Neuronal stem cell (in vitro differentiated cells): ENCODE data around the gene KRTAP1-5.
"Not testable (repeated sequence)": the region's sequence is repeated elsewhere in the genome, so short reads cannot be mapped to it uniquely, and the experiment has no call there.

Experiments
- DNase-seq: peaks from one replicate; pipeline ENCODE4 v3.0.0-alpha.2; 2013; ENCODE audit warnings: low spot score
- H2AFZ ChIP-seq: one replicate; pipeline ENCODE4 v1.6.1; 2013; ENCODE audit warnings: mild to moderate bottlenecking, low read length, inconsistent platforms
- H2AK5ac ChIP-seq: 2 replicates; pipeline ENCODE4 v1.6.1; 2013; ENCODE audit warnings: low read depth, mild to moderate bottlenecking, inconsistent platforms, low read length, moderate library complexity, mixed read lengths
- H2BK120ac ChIP-seq: 2 replicates; pipeline ENCODE4 v1.6.1; 2013; ENCODE audit warnings: low read depth, mild to moderate bottlenecking, inconsistent platforms, low read length, moderate library complexity, mixed read lengths
- H2BK12ac ChIP-seq: one replicate; pipeline ENCODE4 v1.6.1; 2013; ENCODE audit warnings: low read length, inconsistent platforms
- H2BK15ac ChIP-seq: 2 replicates; pipeline ENCODE4 v1.6.1; 2013; ENCODE audit warnings: mild to moderate bottlenecking, low read length, inconsistent platforms, mixed read lengths
- H2BK5ac ChIP-seq: one replicate; pipeline ENCODE4 v1.6.1; 2013; ENCODE audit warnings: inconsistent platforms, mild to moderate bottlenecking, low read length, moderate library complexity
- H3K14ac ChIP-seq: one replicate; pipeline ENCODE4 v1.6.1; 2013; ENCODE audit warnings: low read length, inconsistent platforms
- H3K18ac ChIP-seq: 2 replicates; pipeline ENCODE4 v1.6.1; 2013; ENCODE audit warnings: low read length, inconsistent platforms
- H3K23ac ChIP-seq: 2 replicates; pipeline ENCODE4 v1.6.1; 2013; ENCODE audit warnings: low read depth, mild to moderate bottlenecking, mixed read lengths, low read length, inconsistent platforms; ENCODE audit not compliant: poor library complexity
- H3K27ac ChIP-seq: replicated peaks from 3 replicates; pipeline ENCODE4 v1.5.1; 2013; ENCODE audit warnings: low read length, inconsistent platforms
- H3K27me3 ChIP-seq, 3 experiments: 2 replicates each; pipeline ENCODE4 v1.6.1; 2013; ENCODE audit warnings: low read length in 3 of 3, mild to moderate bottlenecking in 2 of 3, inconsistent platforms in 1 of 3, low read depth in 1 of 3, mixed read lengths in 1 of 3, moderate library complexity in 1 of 3; ENCODE audit not compliant: control insufficient read depth in 3 of 3, insufficient read depth in 3 of 3
- H3K36me3 ChIP-seq, 2 donors: replicated peaks in 1 of 2; 2 replicates each; pipeline ENCODE4 v1.6.1; 2013; ENCODE audit warnings: low read length in 2 of 2; ENCODE audit not compliant: control insufficient read depth in 2 of 2, insufficient read depth in 2 of 2
- H3K4ac ChIP-seq: 2 replicates; pipeline ENCODE4 v1.6.1; 2013; ENCODE audit warnings: inconsistent platforms, mild to moderate bottlenecking, low read length, moderate library complexity
- H3K4me1 ChIP-seq, 2 donors: 1 replicate in 1 of 2; 2 replicates in 1 of 2; pipeline ENCODE4 v1.6.1; 2013; ENCODE audit warnings: low read length in 2 of 2, low read depth in 1 of 2; ENCODE audit not compliant: control insufficient read depth in 2 of 2, insufficient read depth in 1 of 2
- H3K4me2 ChIP-seq: one replicate; pipeline ENCODE4 v1.6.1; 2013; ENCODE audit warnings: mild to moderate bottlenecking, low read length, inconsistent platforms; ENCODE audit not compliant: insufficient read depth, poor library complexity, severe bottlenecking
- H3K4me3 ChIP-seq, 2 donors: 2 replicates each; pipeline ENCODE4 v1.5.1; 2013; ENCODE audit warnings: low read length in 2 of 2, mild to moderate bottlenecking in 2 of 2, inconsistent platforms in 1 of 2, moderate library complexity in 1 of 2
- H3K79me1 ChIP-seq: one replicate; pipeline ENCODE4 v1.6.1; 2013; ENCODE audit warnings: low read depth, mild to moderate bottlenecking, inconsistent platforms, low read length, moderate library complexity
- H3K9ac ChIP-seq: one replicate; pipeline ENCODE4 v1.6.1; 2013; ENCODE audit warnings: mild to moderate bottlenecking, low read depth, low read length, inconsistent platforms; ENCODE audit not compliant: poor library complexity
- H3K9me3 ChIP-seq, 2 donors: replicated peaks in 1 of 2; 2 replicates each; pipeline versions ENCODE3 to v1.6.1; 2013; ENCODE audit warnings: low read length in 2 of 2, mild to moderate bottlenecking in 2 of 2, inconsistent platforms in 1 of 2, low read depth in 1 of 2, mixed read lengths in 1 of 2, moderate library complexity in 1 of 2; ENCODE audit not compliant: control insufficient read depth in 2 of 2, insufficient read depth in 1 of 2
- H4K8ac ChIP-seq: one replicate; pipeline ENCODE4 v1.6.1; 2013; ENCODE audit warnings: low read depth, mild to moderate bottlenecking, inconsistent platforms, low read length, moderate library complexity
- H4K91ac ChIP-seq: one replicate; pipeline ENCODE4 v1.6.1; 2013; ENCODE audit warnings: low read length, low read depth, mild to moderate bottlenecking, inconsistent platforms; ENCODE audit not compliant: poor library complexity
- WGBS, 2 donors: extraction: QIAGEN DNeasy Blood & Tissue Kit; methylation state at CpG; one replicate each; pipeline ENCODE4 v1.1.7; 2013; ENCODE audit warnings: missing lambda C conversion rate in 2 of 2, mixed read lengths in 1 of 2; ENCODE audit not compliant: insufficient read length in 2 of 2, insufficient replicate concordance in 1 of 2; ENCODE audit errors: extremely low coverage in 2 of 2; 5-methylcytosine and 5-hydroxymethylcytosine counted together

The KRTAP1-5 gene

GRCh38 chr17:41069031-41069430 is 42.0 kb upstream of the KRTAP1-5 start:
- Histone ChIP-seq H3K4ac (no peak overlapping the region), H3K23ac (no peak overlapping the region), H3K9ac (no peak overlapping the region), H4K91ac (no peak overlapping the region), H3K36me3 (no peaks in the 10 kb centered on the region), H2BK120ac (no peak overlapping the region), H3K4me3 (no peak overlapping the region), H3K27me3 (no peaks in the 10 kb centered on the region), H3K4me1 (no peaks in the 10 kb centered on the region), H3K14ac (no peak overlapping the region), H3K9me3 (no peaks in the 10 kb centered on the region), H2AFZ (no peak overlapping the region), H2AK5ac (no peak overlapping the region), H3K4me2 (no peak overlapping the region), H2BK5ac (no peak overlapping the region), H2BK12ac (no peak overlapping the region), H4K8ac (no peak overlapping the region), H3K18ac (no peak overlapping the region), H3K79me1 (no peaks in the 10 kb centered on the region), H2BK15ac (no peak overlapping the region), H3K27ac (no peak overlapping the region)
- no peak for DNase-seq
- WGBS, 2 donors = no CpG with 5 or more reads among the region's 3 CpGs

GRCh38 chr17:41067281-41067680 is 40.3 kb upstream of the KRTAP1-5 start:
- no peak overlapping the region for H2BK12ac ChIP-seq
- H3K36me3 ChIP-seq = no peaks in the 10 kb centered on the region
- H3K14ac ChIP-seq = no peak overlapping the region
- H3K27ac ChIP-seq = no peak overlapping the region
- no peak overlapping the region for H2BK120ac ChIP-seq
- H2AFZ ChIP-seq = no peak overlapping the region
- no peaks in the 10 kb centered on the region for H3K9me3 ChIP-seq
- H3K23ac ChIP-seq = no peak overlapping the region
- no peak overlapping the region for H2BK15ac ChIP-seq
- H3K79me1 ChIP-seq = no peaks in the 10 kb centered on the region
- H3K27me3 ChIP-seq = no peaks in the 10 kb centered on the region
- H3K4me1 ChIP-seq = no peaks in the 10 kb centered on the region
- no peak overlapping the region for H3K9ac ChIP-seq
- H2AK5ac ChIP-seq = no peak overlapping the region
- H3K4me3 ChIP-seq = no peak overlapping the region
- H3K4ac ChIP-seq = no peak overlapping the region
- H2BK5ac ChIP-seq = no peak overlapping the region
- no peak for DNase-seq
- H3K18ac ChIP-seq = no peak overlapping the region
- no peak overlapping the region for H4K8ac ChIP-seq
- H3K4me2 ChIP-seq = no peak overlapping the region
- H4K91ac ChIP-seq = no peak overlapping the region

GRCh38 chr17:41065829-41066624 is 39.0 kb upstream of the KRTAP1-5 start, which contains the start of gene KRTAP2-4:
Gene KRTAP2-4, minus strand, starts transcription at chr17:41065879. Its CDS starts 34 bp downstream, at chr17:41065845.
- H3K4me1 ChIP-seq = no peaks in the 10 kb centered on the region
- H3K4ac ChIP-seq = no peak within 1 kb of the TSS
- no peak within 1 kb of the TSS for H2BK12ac ChIP-seq
- H3K14ac ChIP-seq = no peak within 1 kb of the TSS
- no peak within 1 kb of the TSS for H3K27ac ChIP-seq
- H3K9ac ChIP-seq = no peak within 1 kb of the TSS
- H3K79me1 ChIP-seq = no peaks in the 10 kb centered on the region
- no peak within 1 kb of the TSS for H3K18ac ChIP-seq
- no peak within 1 kb of the TSS for H2BK5ac ChIP-seq
- H3K36me3 ChIP-seq = no peaks in the 10 kb centered on the region
- no peak within 1 kb of the TSS for H2AK5ac ChIP-seq
- H3K27me3 ChIP-seq = no peaks in the 10 kb centered on the region
- no peak within 1 kb of the TSS for H4K8ac ChIP-seq
- H3K4me3 ChIP-seq = no peak within 1 kb of the TSS
- no peak within 1 kb of the TSS for H4K91ac ChIP-seq
- no peak for DNase-seq
- no peak within 1 kb of the TSS for H3K23ac ChIP-seq
- H2AFZ ChIP-seq = no peak within 1 kb of the TSS
- H2BK120ac ChIP-seq = no peak within 1 kb of the TSS
- no peak within 1 kb of the TSS for H3K4me2 ChIP-seq
- no CpG with 5 or more reads among the region's 6 CpGs for WGBS, 2 donors
- no peaks in the 10 kb centered on the region for H3K9me3 ChIP-seq
- H2BK15ac ChIP-seq = no peak within 1 kb of the TSS

- H2BK15ac ChIP-seq, H4K8ac ChIP-seq, H3K4me3 ChIP-seq, H2AFZ ChIP-seq, H3K4me1 ChIP-seq, H2BK12ac ChIP-seq, H3K27ac ChIP-seq, H2AK5ac ChIP-seq, H3K18ac ChIP-seq, H2BK5ac ChIP-seq, H3K9me3 ChIP-seq, DNase-seq, H3K23ac ChIP-seq, H3K27me3 ChIP-seq, H3K36me3 ChIP-seq, H4K91ac ChIP-seq, H2BK120ac ChIP-seq, H3K9ac ChIP-seq, H3K79me1 ChIP-seq, H3K14ac ChIP-seq, H3K4me2 ChIP-seq, H3K4ac ChIP-seq: not testable (repeated sequence)
- whole genome bisulfite sequencing, 2 donors = no CpG with 5 or more reads among the region's 16 CpGs
Observed at GRCh38 chr17:41065016-41065689, 38.1 kb upstream of the KRTAP1-5 start.
